H1 (cell line): ENCODE measurements around the gene VWA2.

ENCODE experiments used
- CHD2 ChIP-seq: IDR thresholded peaks from 2 replicates; pipeline ENCODE4 v1.6.1; 2012; ENCODE audit warnings: low read length, improper control_type of control experiment
- EGR1 ChIP-seq: IDR thresholded peaks from 2 replicates; pipeline ENCODE4 v1.6.1; 2011; ENCODE audit warnings: low read depth, low read length, borderline replicate concordance
- EP300 ChIP-seq, 2 experiments: IDR thresholded peaks; 1 replicate in 1 of 2; 2 replicates in 1 of 2; pipeline ENCODE4 v1.6.1; 2011 to 2012; ENCODE audit warnings: low read depth in 2 of 2, low read length in 2 of 2, mild to moderate bottlenecking in 2 of 2, borderline replicate concordance in 1 of 2, inconsistent platforms in 1 of 2, moderate library complexity in 1 of 2
- FOSL1 ChIP-seq: IDR thresholded peaks from 2 replicates; pipeline ENCODE4 v1.6.1; 2011; ENCODE audit warnings: mild to moderate bottlenecking, low read depth, low read length, moderate library complexity; ENCODE audit not compliant: insufficient read depth
- GABPA ChIP-seq: IDR thresholded peaks from 2 replicates; pipeline ENCODE4 v1.6.1; 2011; ENCODE audit warnings: mild to moderate bottlenecking, low read length, moderate library complexity, borderline replicate concordance; ENCODE audit not compliant: insufficient read depth
- JUN ChIP-seq: IDR thresholded peaks from 2 replicates; pipeline ENCODE4 v1.6.1; 2011; ENCODE audit warnings: low read depth, mild to moderate bottlenecking, improper control_type of control experiment, low read length
- POLR2A ChIP-seq, 2 experiments: IDR thresholded peaks; 1 replicate in 1 of 2; 2 replicates in 1 of 2; pipeline ENCODE4 v1.6.1; 2011; ENCODE audit warnings: low read depth in 2 of 2, low read length in 2 of 2, mild to moderate bottlenecking in 2 of 2; ENCODE audit errors: control extremely low read depth in 1 of 2
- POLR2AphosphoS5 ChIP-seq: IDR thresholded peaks from 2 replicates; pipeline ENCODE4 v1.6.1; 2011; ENCODE audit warnings: low read depth, low read length
- RBBP5 ChIP-seq: IDR thresholded peaks from 2 replicates; pipeline ENCODE4 v1.7.1; 2012; ENCODE audit warnings: low read depth, mild to moderate bottlenecking, inconsistent platforms, low read length, moderate library complexity, borderline replicate concordance
- RXRA ChIP-seq: IDR thresholded peaks from 2 replicates; pipeline ENCODE4 v1.6.1; 2011; ENCODE audit warnings: low read depth, mild to moderate bottlenecking, low read length, moderate library complexity; ENCODE audit not compliant: insufficient read depth
- TAF1 ChIP-seq: IDR thresholded peaks from 2 replicates; pipeline ENCODE4 v1.6.1; 2011; ENCODE audit warnings: mild to moderate bottlenecking, low read depth, low read length
- TEAD4 ChIP-seq: IDR thresholded peaks from 2 replicates; pipeline ENCODE4 v1.6.1; 2012; ENCODE audit warnings: low read depth, low read length, inconsistent platforms, mixed read lengths
- ZNF274 ChIP-seq: IDR thresholded peaks from 2 replicates; pipeline ENCODE4 v1.7.0; 2012; ENCODE audit warnings: low read length, borderline replicate concordance; ENCODE audit errors: extremely low read depth

GRCh38 chr10:114340816-114341215 is 101.8 kb downstream of the VWA2 start:
- TF ChIP-seq POLR2A (IDR thresholded peaks at IDR 0.05; ENCODE audit: control extremely low read depth in 1 of 2, low read depth in 2 of 2, low read length in 2 of 2) (no peak), FOSL1 (no peak), ZNF274 (no peak), CHD2 (no peak), JUN (no peak), TEAD4 (no peak), POLR2AphosphoS5 (no peak), GABPA (no peak), RBBP5 (no peak), EP300 (IDR thresholded peaks at IDR 0.05; ENCODE audit: borderline replicate concordance in 1 of 2, low read depth in 2 of 2, low read length in 2 of 2) (no peak), RXRA (no peak), EGR1 (no peak), TAF1 (no peak)
